ENCODE results near the gene GDI2. TPM values are rescaled to one million over a fixed set of nuclear protein-coding genes. Genes with fewer than 3 reads are reported as not detected.

Gene GDI2
- total RNA-seq, 2 experiments from 2014 or later: 265 to 292 TPM

GRCh38 chr10:5758927-5759326 is 54.3 kb downstream of the GDI2 start:
- Histone ChIP-seq H3K9me2 (ENCODE audit: insufficient read depth, low read length) (no peaks in the 10 kb centered on the region), H3K36me3 (ENCODE audit: insufficient read depth, low read length) (peaks cover 99% of the 10 kb centered on the region), H4K20me1 (ENCODE audit: insufficient read depth, low read length) (no peaks in the 10 kb centered on the region), H3K4me2 (ENCODE audit: low read length) (no peak overlapping the region), H3K27ac (ENCODE audit: low read depth, low read length, poor library complexity, severe bottlenecking) (no peak overlapping the region), H3K4me1 (ENCODE audit: insufficient read depth, low read length, poor library complexity, severe bottlenecking) (no peaks in the 10 kb centered on the region), H3K79me2 (ENCODE audit: insufficient read depth, low read depth, low read length) (no peaks in the 10 kb centered on the region), H3K9me3 (ENCODE audit: low read length) (no peaks in the 10 kb centered on the region), H2AFZ (ENCODE audit: low read length) (no peak overlapping the region), H3K4me3 (ENCODE audit: low read depth, low read length, poor library complexity, severe bottlenecking) (no peak overlapping the region)
- CTCF ChIA-PET (ENCODE audit: unreplicated experiment): no interaction called here
- no TSS peak for BruUV-seq (replicated peaks)
- intact Hi-C loops (cut with micrococcal nuclease; ENCODE audit: unreplicated experiment): no loop called here
- TF ChIP-seq, protein P1, sequence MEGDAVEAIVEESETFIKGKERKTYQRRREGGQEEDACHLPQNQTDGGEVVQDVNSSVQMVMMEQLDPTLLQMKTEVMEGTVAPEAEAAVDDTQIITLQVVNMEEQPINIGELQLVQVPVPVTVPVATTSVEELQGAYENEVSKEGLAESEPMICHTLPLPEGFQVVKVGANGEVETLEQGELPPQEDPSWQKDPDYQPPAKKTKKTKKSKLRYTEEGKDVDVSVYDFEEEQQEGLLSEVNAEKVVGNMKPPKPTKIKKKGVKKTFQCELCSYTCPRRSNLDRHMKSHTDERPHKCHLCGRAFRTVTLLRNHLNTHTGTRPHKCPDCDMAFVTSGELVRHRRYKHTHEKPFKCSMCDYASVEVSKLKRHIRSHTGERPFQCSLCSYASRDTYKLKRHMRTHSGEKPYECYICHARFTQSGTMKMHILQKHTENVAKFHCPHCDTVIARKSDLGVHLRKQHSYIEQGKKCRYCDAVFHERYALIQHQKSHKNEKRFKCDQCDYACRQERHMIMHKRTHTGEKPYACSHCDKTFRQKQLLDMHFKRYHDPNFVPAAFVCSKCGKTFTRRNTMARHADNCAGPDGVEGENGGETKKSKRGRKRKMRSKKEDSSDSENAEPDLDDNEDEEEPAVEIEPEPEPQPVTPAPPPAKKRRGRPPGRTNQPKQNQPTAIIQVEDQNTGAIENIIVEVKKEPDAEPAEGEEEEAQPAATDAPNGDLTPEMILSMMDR (conservative IDR thresholded peaks at IDR 0.05; ENCODE audit: low read length): no peak
- TF ChIP-seq EZH2phosphoT487 (IDR thresholded peaks at IDR 0.05; ENCODE audit: borderline replicate concordance, low read depth, low read length): no peak
- no peak for DNase-seq (ENCODE audit: low spot score)
- POLR2A ChIA-PET: interaction anchor here (1.0 to 1.2 kb wide), 3 partner anchors 18 to 58 kb away, joined by 3 to 4 read pairs (median 4); no protein-coding TSS in a partner anchor

- Histone ChIP-seq H3K4me2 (ENCODE audit: low read length) (no peak overlapping the region), H3K27ac (ENCODE audit: low read depth, low read length, poor library complexity, severe bottlenecking) (no peak overlapping the region), H4K20me1 (ENCODE audit: insufficient read depth, low read length) (no peaks in the 10 kb centered on the region), H3K9me3 (ENCODE audit: low read length) (no peaks in the 10 kb centered on the region), H2AFZ (ENCODE audit: low read length) (no peak overlapping the region), H3K36me3 (ENCODE audit: insufficient read depth, low read length) (peaks cover 99% of the 10 kb centered on the region), H3K79me2 (ENCODE audit: insufficient read depth, low read depth, low read length) (no peaks in the 10 kb centered on the region), H3K4me3 (ENCODE audit: low read depth, low read length, poor library complexity, severe bottlenecking) (no peak overlapping the region), H3K9me2 (ENCODE audit: insufficient read depth, low read length) (no peaks in the 10 kb centered on the region), H3K4me1 (ENCODE audit: insufficient read depth, low read length, poor library complexity, severe bottlenecking) (no peaks in the 10 kb centered on the region)
- ChIA-PET CTCF (ENCODE audit: unreplicated experiment) (no interaction called here), POLR2A (interaction anchor here (0.6 to 1.1 kb wide), 3 partner anchors 12 to 56 kb away, joined by 3 to 6 read pairs (median 5); no protein-coding TSS in a partner anchor)
- BruUV-seq (replicated peaks): no TSS peak
- intact Hi-C loops (cut with micrococcal nuclease; ENCODE audit: unreplicated experiment): no loop called here
- no peak for DNase-seq (ENCODE audit: low spot score)
- TF ChIP-seq, protein P1 (conservative IDR thresholded peaks at IDR 0.05; ENCODE audit: low read length): no peak
- no peak for TF ChIP-seq EZH2phosphoT487 (IDR thresholded peaks at IDR 0.05; ENCODE audit: borderline replicate concordance, low read depth, low read length)
Observed at GRCh38 chr10:5757766-5758517, 55.3 kb downstream of the GDI2 start.

- Histone ChIP-seq H3K9me3 (ENCODE audit: low read length) (no peaks in the 10 kb centered on the region), H4K20me1 (ENCODE audit: insufficient read depth, low read length) (no peaks in the 10 kb centered on the region), H3K27ac (ENCODE audit: low read depth, low read length, poor library complexity, severe bottlenecking) (no peak overlapping the region), H3K79me2 (ENCODE audit: insufficient read depth, low read depth, low read length) (peaks cover 20% of the 10 kb centered on the region; the same call in 1 of the 2 replicates), H3K9me2 (ENCODE audit: insufficient read depth, low read length) (no peaks in the 10 kb centered on the region), H3K4me1 (ENCODE audit: insufficient read depth, low read length, poor library complexity, severe bottlenecking) (no peaks in the 10 kb centered on the region), H3K36me3 (ENCODE audit: insufficient read depth, low read length) (peaks cover 99% of the 10 kb centered on the region), H3K4me3 (ENCODE audit: low read depth, low read length, poor library complexity, severe bottlenecking) (no peak overlapping the region), H2AFZ (ENCODE audit: low read length) (no peak overlapping the region), H3K4me2 (ENCODE audit: low read length) (no peak overlapping the region)
- BruUV-seq (replicated peaks): no TSS peak
- ChIA-PET CTCF (ENCODE audit: unreplicated experiment) (no interaction called here), POLR2A (interaction anchor here (0.7 kb wide), 1 partner anchor 34 kb away, joined by 4 read pairs; no protein-coding TSS in a partner anchor)
- DNase-seq (ENCODE audit: low spot score): no peak
- TF ChIP-seq, protein P1 (conservative IDR thresholded peaks at IDR 0.05; ENCODE audit: low read length): no peak
- TF ChIP-seq EZH2phosphoT487 (IDR thresholded peaks at IDR 0.05; ENCODE audit: borderline replicate concordance, low read depth, low read length): no peak
- intact Hi-C loops (cut with micrococcal nuclease; ENCODE audit: unreplicated experiment): no loop called here
Observed at GRCh38 chr10:5752301-5752871, 60.8 kb downstream of the GDI2 start.

All from OCI-LY7 (cell line).